Activated CD4-positive, alpha-beta T cell treated with anti-CD3 and anti-CD28 coated beads, Interleukin-2, amount 10 ng/mL, durations not matched to agents 7 days and 5 days (primary cell): ENCODE data around the gene PLPP3. TPM values are rescaled to one million over a fixed set of nuclear protein-coding genes. Genes with fewer than 3 reads are reported as not detected.

Experiments
- CTCF ChIA-PET: fragments of 350-600 bp; sonication (Branson Sonifier 250); formaldehyde crosslinking; loops from one replicate; lab custom pipeline; 2021; ENCODE audit warnings: antibody characterized with exemption; lab: Charles Lee
- POLR2A ChIA-PET: fragments of 350-600 bp; sonication (Branson Sonifier 250); formaldehyde crosslinking; loops from one replicate; lab custom pipeline; 2021; ENCODE audit warnings: antibody characterized with exemption; lab: Charles Lee
- DNase-seq: peaks from one replicate; pipeline ENCODE4 v3.0.0-alpha.2; 2020
- H3K27ac Mint-ChIP-seq: one replicate; pipeline ENCODE4 v1.8.0; 2021; ENCODE audit warnings: mild to moderate bottlenecking, moderate library complexity, mixed read lengths
- H3K27me3 Mint-ChIP-seq: one replicate; pipeline ENCODE4 v1.8.0; 2021; ENCODE audit warnings: mixed read lengths
- H3K36me3 Mint-ChIP-seq: one replicate; pipeline ENCODE4 v1.8.0; 2021; ENCODE audit warnings: low read depth, mixed read lengths
- H3K4me1 Mint-ChIP-seq: one replicate; pipeline ENCODE4 v1.8.0; 2021; ENCODE audit warnings: mixed read lengths
- H3K4me3 Mint-ChIP-seq: one replicate; pipeline ENCODE4 v1.8.0; 2021; ENCODE audit warnings: mild to moderate bottlenecking, moderate library complexity, mixed read lengths
- H3K9me3 Mint-ChIP-seq: one replicate; pipeline ENCODE4 v1.8.0; 2021; ENCODE audit warnings: mixed read lengths
- total RNA-seq, 2 experiments: library from RNA; stranded (reverse); gene quantifications; one replicate each; pipeline ENCODE4 v1.2.3, GENCODE V29; 2021

The PLPP3 gene
- total RNA-seq, 2 experiments from 2014 or later, result not detected

DNA sequence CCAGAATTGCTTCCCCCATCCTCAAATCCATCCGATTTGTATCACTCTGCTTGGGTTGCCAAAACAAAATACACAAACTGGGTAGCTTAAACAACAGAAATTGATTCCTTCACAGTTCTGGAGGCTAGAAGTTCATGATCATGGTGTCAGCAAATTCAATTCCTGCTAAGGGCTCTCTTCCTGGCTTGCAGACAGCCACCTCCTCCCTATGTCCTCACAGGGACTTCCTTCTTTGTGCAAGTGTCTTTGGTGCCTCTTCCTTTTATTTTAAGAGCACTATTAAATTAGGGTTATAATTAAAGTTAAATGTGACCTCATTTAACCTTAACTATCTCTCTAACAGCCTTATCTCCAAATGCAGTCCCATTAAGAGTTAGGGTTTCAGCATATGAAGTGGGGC, 112.8 kb downstream of the PLPP3 start:
- no peaks in the 10 kb centered on the region for H3K9me3 Mint-ChIP-seq
- no peak for DNase-seq
- ChIA-PET CTCF (no interaction called here), POLR2A (no interaction called here)
- no peaks in the 10 kb centered on the region for H3K4me1 Mint-ChIP-seq
- H3K36me3 Mint-ChIP-seq, result no peaks in the 10 kb centered on the region
- H3K27ac Mint-ChIP-seq, result no peak overlapping the region
- peaks cover 4% of the 10 kb centered on the region for H3K27me3 Mint-ChIP-seq
- no peak overlapping the region for H3K4me3 Mint-ChIP-seq

DNA sequence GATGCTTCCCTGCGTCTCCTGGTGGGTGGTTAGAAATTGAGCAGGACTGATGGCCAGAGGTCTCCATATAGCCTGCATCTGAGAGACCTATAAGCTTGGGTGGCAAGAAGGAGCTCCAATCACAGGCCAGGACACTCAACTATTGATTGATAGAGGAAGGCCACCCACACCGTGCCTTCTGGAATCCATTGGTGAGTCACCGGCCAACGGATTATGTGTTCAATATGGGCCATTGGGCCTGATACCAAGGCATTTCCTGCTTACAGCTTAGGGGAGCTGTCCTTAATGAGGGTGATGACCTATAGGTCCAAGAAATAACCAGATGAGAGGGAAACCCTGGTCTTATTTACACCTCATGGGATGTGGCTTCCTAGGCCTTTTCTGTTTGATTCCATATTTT, 115.1 kb downstream of the PLPP3 start:
- no peak for DNase-seq
- Mint-ChIP-seq H3K9me3 (no peaks in the 10 kb centered on the region), H3K4me3 (no peak overlapping the region), H3K36me3 (no peaks in the 10 kb centered on the region), H3K27me3 (peaks cover 2% of the 10 kb centered on the region), H3K4me1 (no peaks in the 10 kb centered on the region), H3K27ac (no peak overlapping the region)
- POLR2A ChIA-PET, result no interaction called here
- CTCF ChIA-PET, result no interaction called here

DNA sequence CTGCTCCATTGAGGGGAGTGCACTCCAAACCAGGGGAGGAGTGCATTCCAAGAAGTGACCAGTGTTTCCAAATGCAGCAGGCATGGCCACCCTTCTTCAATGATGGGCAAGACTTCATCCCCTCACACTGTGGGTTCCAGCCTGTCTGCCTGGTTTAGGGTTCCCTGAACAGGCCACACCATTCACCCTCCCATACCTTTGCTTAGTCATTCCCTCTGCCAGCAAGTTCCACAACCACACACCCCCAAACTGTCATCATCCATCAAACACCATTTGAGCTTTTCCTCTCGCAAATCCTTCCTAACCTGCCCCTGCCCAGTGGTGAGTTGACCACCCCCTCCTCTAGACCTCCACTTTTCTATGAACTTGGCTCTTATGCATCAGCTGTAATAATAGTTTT, 116.0 kb downstream of the PLPP3 start:
- POLR2A ChIA-PET, result no interaction called here
- Mint-ChIP-seq H3K9me3 (no peaks in the 10 kb centered on the region), H3K4me3 (no peak overlapping the region), H3K27me3 (peaks cover 2% of the 10 kb centered on the region), H3K27ac (no peak overlapping the region), H3K4me1 (no peaks in the 10 kb centered on the region), H3K36me3 (no peaks in the 10 kb centered on the region)
- CTCF ChIA-PET, result no interaction called here
- DNase-seq, result no peak

DNA sequence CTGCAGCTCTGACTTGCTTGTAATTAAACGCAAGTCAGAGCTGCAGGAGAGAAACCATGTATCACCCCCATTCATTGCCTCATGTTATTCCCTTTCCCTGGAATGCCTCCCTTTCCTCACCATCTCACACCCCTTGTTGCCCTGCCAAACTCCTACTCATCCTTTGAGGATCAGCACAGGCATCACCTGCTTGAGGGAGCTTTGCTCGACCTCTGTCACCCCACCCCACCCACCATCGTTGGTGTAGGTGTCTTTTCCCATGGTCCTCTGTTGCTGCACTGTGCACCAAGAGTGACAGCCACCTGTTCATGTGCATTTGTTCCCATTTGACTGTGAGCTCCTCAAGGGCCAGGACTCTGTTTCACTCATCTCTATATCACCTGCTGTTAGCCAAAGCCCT, 117.2 kb downstream of the PLPP3 start:
- H3K27me3 Mint-ChIP-seq, result peaks cover 2% of the 10 kb centered on the region
- no peak for DNase-seq
- no peaks in the 10 kb centered on the region for H3K9me3 Mint-ChIP-seq
- POLR2A ChIA-PET, result no interaction called here
- H3K4me3 Mint-ChIP-seq, result no peak overlapping the region
- CTCF ChIA-PET, result no interaction called here
- no peaks in the 10 kb centered on the region for H3K4me1 Mint-ChIP-seq
- no peaks in the 10 kb centered on the region for H3K36me3 Mint-ChIP-seq
- no peak overlapping the region for H3K27ac Mint-ChIP-seq

DNA sequence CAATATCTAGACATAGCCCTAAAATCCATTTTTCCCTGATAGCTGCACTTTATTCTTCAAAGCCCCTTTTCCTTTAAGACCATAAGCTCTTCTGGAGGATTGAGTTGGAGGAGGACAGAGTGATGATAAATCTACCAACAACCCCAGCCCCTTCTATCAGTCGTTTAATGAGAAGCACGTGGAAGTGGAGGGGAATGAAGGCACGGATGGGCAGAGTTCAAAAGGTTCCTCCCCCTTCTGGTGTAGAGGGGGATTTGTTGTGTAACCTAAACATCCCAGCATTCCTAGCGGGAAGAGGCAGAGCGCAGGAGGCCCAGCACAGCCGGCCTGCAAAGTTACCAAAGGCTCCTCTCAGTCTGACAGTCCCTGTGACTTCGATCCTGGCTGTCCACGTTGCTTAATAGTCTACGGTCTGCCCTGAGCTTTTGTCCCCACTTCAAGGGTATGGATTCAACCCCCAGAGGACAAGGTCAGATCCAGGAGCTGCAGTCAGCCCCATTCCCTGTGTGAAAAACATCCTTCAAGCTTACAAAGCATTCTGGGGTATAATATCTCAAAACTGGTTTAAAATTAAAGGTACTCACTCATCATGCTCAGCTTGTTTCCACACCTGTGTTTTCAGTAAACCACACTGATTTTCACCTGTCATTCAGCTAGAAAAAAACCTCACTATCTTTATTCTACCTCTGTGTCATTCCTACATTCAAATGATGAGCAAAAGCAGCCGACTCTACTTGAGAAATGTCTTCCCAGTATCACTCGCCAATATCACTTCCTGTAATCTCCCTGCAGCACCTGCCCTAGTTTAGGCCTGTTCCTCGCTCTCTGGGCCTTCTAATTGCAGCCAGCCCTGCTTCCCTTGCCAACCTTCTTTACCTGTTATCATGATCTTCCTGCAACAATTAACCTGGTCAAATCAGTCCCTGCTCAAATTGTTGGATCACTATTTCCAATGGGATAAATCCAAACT, 117.9 kb downstream of the PLPP3 start:
- Mint-ChIP-seq H3K4me3 (no peak overlapping the region), H3K36me3 (no peaks in the 10 kb centered on the region), H3K9me3 (no peaks in the 10 kb centered on the region), H3K27ac (no peak overlapping the region), H3K27me3 (peaks cover 2% of the 10 kb centered on the region), H3K4me1 (no peaks in the 10 kb centered on the region)
- DNase-seq, result no peak
- ChIA-PET CTCF (no interaction called here), POLR2A (no interaction called here)

DNA sequence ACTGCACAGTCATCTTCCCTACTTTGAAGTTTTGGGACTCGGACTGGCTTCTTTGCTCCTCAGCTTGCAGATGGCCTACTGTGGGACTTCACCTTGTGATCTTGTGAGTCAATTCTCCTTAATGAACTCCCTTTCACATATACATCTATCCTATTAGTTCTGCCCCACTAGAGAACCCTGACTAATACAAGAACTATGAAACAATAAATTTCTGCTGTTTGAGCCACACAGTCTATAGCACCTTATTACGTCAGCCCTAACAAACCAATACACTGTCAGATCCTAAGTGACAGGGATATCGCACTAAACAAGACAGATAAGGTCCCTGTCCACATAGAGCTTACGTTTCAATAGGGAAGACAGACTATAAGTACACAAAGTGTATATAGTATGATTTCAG, 120.1 kb downstream of the PLPP3 start:
- no peaks in the 10 kb centered on the region for H3K27me3 Mint-ChIP-seq
- H3K4me3 Mint-ChIP-seq, result no peak overlapping the region
- H3K36me3 Mint-ChIP-seq, result no peaks in the 10 kb centered on the region
- no peak for DNase-seq
- H3K9me3 Mint-ChIP-seq, result no peaks in the 10 kb centered on the region
- no peaks in the 10 kb centered on the region for H3K4me1 Mint-ChIP-seq
- H3K27ac Mint-ChIP-seq, result no peak overlapping the region
- ChIA-PET CTCF (no interaction called here), POLR2A (no interaction called here)

DNA sequence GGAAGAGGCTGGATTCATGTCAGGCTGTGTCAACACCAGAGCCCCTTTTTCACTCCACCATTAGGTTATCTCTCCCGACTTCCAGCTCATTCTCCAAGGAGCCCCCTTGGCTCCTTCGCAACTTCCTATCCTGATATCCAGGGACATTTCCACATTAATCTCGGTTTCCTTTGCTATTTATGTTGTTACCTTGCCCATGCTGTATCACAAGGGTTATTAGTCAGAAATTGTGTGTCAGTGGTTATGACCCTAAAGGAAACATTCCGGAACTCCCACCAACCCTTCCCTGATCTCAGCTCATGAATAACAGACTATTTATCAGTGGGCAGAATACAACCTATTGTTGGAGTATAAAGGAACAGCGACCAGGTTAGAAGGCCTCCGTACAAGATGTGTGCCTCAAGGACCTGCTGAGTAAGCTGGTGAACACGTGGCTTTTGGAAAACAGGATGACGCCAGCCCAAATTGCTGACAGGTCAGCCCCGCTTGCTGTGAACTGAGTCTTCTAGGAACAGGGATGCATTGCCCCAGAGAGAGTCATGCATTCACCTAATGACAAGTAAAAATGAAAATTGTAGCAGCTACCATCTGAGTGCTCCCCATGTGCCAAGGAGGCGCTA, 121.5 kb downstream of the PLPP3 start:
- DNase-seq, result no peak
- Mint-ChIP-seq H3K9me3 (no peaks in the 10 kb centered on the region), H3K27me3 (no peaks in the 10 kb centered on the region), H3K27ac (no peak overlapping the region), H3K4me3 (no peak overlapping the region), H3K36me3 (no peaks in the 10 kb centered on the region), H3K4me1 (no peaks in the 10 kb centered on the region)
- ChIA-PET CTCF (no interaction called here), POLR2A (no interaction called here)

DNA sequence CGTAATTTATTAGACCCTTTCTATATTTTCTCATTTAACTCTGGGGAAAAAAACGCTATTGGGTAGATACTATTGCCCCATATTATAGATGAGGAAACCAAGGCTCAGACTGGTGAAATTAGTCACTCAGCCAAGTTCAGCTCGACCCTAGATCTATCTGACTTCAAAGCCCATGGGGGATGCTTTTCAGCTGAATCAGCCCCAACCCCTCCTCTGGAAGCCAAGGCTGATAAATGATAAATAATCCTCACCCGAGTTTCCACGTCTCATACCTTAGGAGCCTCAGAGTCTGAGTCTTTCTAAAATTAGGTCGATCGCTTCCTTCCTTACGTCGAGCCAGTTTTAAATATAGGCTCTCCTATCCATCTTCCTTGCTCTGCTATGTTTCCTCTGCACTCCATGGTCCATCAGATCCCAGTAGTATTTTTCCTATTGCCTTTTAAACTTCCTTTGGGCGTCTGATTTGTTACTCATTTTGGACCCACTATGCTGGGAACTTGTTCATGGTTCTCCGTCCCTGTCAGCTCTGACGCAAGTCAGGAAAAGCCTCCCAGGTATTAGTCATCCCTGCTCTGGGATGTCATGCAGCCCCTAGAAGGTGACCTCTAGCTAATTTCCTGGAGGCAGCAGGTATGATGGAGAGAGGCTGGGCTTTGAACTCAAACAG, 122.8 kb downstream of the PLPP3 start:
- H3K4me1 Mint-ChIP-seq, result no peaks in the 10 kb centered on the region

DNA sequence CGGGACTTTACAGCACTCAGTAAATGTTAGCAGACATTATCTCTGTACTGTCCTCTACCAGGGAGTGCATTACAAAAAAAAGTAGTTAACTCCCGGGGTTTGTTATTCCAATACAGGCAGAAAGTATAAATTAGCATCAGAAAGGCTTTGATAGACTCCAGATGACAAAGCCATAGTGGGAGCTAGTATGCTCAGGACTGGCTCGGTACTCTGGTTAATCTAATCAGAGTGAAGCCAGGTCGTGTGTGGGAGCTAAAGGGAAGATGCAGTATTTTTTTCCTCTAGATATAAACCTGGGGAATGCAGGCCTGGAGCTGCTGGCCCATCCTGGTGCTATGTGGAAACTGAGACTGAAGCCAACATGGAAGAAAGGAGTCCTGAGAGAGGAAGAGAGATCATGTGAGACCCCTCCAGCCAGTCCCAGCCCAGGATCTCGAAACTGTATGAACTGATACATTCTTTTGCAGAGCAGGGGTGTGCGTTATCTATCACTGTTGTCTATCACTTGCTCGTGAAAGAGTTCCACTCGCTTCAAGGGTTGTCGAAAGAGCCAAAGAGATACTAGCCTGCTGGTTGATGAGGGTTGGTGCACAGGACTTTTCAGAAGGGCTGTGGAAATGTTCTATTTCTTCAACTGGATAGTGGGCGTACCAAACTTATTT, 125.8 kb downstream of the PLPP3 start:
- CTCF ChIA-PET, result no interaction called here
- Mint-ChIP-seq H3K4me3 (no peak overlapping the region), H3K9me3 (no peaks in the 10 kb centered on the region), H3K36me3 (no peaks in the 10 kb centered on the region), H3K4me1 (no peaks in the 10 kb centered on the region), H3K27me3 (no peaks in the 10 kb centered on the region), H3K27ac (no peak overlapping the region)
- POLR2A ChIA-PET, result no interaction called here
- DNase-seq, result no peak

More for the DNA sequence above, 122.8 kb downstream of the PLPP3 start:
- DNase-seq, result no peak
- ChIA-PET CTCF (interaction anchor here (0.6 kb wide), 1 partner anchor 527 kb away, joined by 4 read pairs; no protein-coding TSS in a partner anchor), POLR2A (no interaction called here)
- H3K27me3 Mint-ChIP-seq, result no peaks in the 10 kb centered on the region
- H3K4me3 Mint-ChIP-seq, result no peak overlapping the region
- no peaks in the 10 kb centered on the region for H3K36me3 Mint-ChIP-seq
- H3K27ac Mint-ChIP-seq, result no peak overlapping the region
- no peaks in the 10 kb centered on the region for H3K9me3 Mint-ChIP-seq

DNA sequence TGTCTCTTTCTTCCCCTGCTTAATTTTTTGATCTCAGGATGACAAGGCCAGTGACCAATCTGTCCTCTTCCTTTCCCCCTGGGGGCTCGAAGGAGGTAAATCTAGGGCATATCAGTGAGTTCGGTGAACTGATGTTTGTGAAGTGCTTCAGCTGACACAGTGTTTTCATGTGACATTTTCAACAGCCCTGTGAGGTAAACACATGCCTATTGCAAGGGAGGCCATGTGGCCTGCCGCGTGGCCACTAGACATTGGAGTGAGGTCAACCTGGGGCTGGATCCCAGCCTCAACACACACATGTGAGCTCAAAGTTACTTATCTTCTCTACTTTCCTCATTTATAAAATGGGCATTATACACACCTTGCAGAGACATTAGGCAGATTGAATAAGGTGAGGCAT, 126.3 kb downstream of the PLPP3 start:
- Mint-ChIP-seq H3K27me3 (no peaks in the 10 kb centered on the region), H3K36me3 (no peaks in the 10 kb centered on the region)

DNA sequence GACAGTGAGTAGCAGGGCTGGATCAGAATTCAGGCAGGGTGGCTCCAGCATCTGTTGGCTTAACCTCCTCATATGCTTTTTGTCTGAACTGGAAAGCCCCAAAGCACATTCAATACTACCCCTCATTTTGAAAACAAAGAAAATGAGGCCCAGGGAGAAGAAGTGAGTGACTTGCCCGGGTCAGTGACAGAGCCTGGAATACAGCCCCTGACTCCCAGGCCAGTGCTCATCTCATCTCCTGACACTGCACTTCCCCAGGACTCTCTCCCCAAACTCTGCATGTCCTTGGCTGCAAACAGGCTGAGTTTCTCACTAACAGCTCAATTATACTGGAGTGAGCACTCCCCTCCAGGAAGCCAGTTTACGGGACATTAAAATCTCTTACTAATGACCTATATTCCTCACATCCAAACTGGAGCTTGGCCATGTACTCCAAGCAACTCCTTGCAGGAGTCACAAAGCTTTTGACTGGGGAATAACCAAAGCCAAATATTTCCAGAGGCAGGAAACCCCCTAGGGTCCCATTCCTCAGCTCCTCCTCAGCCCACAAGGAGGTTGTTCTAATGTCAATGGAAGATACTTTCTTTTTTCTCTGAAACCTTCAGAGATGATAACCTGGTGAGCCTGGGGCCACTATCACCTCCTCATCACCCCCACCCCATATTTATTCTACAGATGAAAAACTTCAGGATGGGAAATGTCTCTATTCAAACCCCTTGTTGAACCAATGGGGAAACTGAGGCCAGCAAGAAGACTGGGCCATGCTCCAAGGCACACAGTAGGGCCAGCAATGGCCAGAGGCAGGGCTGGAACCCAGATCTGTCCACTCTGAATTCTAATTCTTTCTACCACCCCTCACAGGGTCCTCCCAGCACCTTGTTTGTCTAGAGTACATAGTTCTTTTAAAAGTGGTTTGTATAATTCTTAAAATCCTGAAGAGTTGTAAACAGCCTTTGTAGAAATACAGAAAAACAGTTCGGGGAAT, 127.0 kb downstream of the PLPP3 start:
- Mint-ChIP-seq H3K36me3 (no peaks in the 10 kb centered on the region), H3K27me3 (no peaks in the 10 kb centered on the region), H3K27ac (no peak overlapping the region), H3K4me1 (no peaks in the 10 kb centered on the region), H3K9me3 (no peaks in the 10 kb centered on the region), H3K4me3 (no peak overlapping the region)
- ChIA-PET POLR2A (no interaction called here), CTCF (no interaction called here)
- no peak for DNase-seq

More for the DNA sequence above, 126.3 kb downstream of the PLPP3 start:
- no peak overlapping the region for H3K27ac Mint-ChIP-seq
- no peak overlapping the region for H3K4me3 Mint-ChIP-seq
- POLR2A ChIA-PET, result no interaction called here
- H3K4me1 Mint-ChIP-seq, result no peaks in the 10 kb centered on the region
- H3K9me3 Mint-ChIP-seq, result no peaks in the 10 kb centered on the region
- CTCF ChIA-PET, result no interaction called here
- no peak for DNase-seq

DNA sequence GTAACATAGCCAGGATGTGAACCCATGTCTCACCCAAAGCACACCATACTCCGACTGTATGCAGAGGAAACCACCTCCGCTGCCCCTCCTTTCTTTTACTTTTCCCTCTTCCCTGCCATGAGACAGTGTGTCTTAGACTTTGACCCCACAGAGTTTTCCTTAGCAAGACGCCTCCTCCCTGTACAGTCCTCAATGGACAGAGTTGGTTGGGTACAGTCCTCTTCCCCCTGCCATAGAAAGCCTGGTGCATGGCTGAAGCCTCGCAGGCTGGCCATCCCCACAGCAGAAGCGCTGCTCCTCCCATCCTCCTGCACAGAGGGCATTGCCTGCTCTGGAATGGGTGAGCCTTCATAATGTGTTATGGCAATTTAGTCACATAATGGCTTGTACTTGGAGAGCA, 127.9 kb downstream of the PLPP3 start:
- ChIA-PET POLR2A (no interaction called here), CTCF (no interaction called here)
- H3K27me3 Mint-ChIP-seq, result no peaks in the 10 kb centered on the region
- no peak overlapping the region for H3K27ac Mint-ChIP-seq
- no peak overlapping the region for H3K4me3 Mint-ChIP-seq
- H3K9me3 Mint-ChIP-seq, result no peaks in the 10 kb centered on the region
- no peaks in the 10 kb centered on the region for H3K4me1 Mint-ChIP-seq
- no peak for DNase-seq
- H3K36me3 Mint-ChIP-seq, result no peaks in the 10 kb centered on the region
